Panc1 (cell line): Measurements from ENCODE around the gene ZFHX3. TPM values are rescaled to one million over a fixed set of nuclear protein-coding genes. Genes with fewer than 3 reads are reported as not detected.
"Not testable (repeated sequence)": the region's sequence is repeated elsewhere in the genome, so short reads cannot be mapped to it uniquely, and the experiment has no call there.

Experiments used
- ATAC-seq: fragments of 200-7000 bp; cut with Tn5 transposase; 2 replicates; pipeline ENCODE4 v1.9.1; 2020; ENCODE audit warnings: mild to moderate bottlenecking, moderate library complexity
- BruUV-seq: library from RNA; stranded (reverse); fragments of 400-500 nt; replicated peaks from 2 replicates; lab custom pipeline; 2021; lab: Mats Ljungman, UMichigan
- CTCF ChIA-PET: fragments of 300-600 bp; sonication (Branson Sonifier 250); formaldehyde crosslinking; loops from one replicate; lab custom pipeline; 2022; ENCODE audit warnings: antibody characterized with exemption; lab: Charles Lee
- POLR2A ChIA-PET: fragments of 300-600 bp; sonication (Branson Sonifier 250); formaldehyde crosslinking; loops from one replicate; lab custom pipeline; 2022; ENCODE audit warnings: antibody characterized with exemption; lab: Charles Lee
- DNase-seq: peaks from one replicate; pipeline ENCODE4 v3.0.0-alpha.2; 2010; ENCODE audit warnings: low read depth, low spot score
- H3K27ac ChIP-seq: 2 replicates; pipeline ENCODE4 v1.5.1; 2011; ENCODE audit warnings: mild to moderate bottlenecking, low read length, inconsistent platforms
- H3K27me3 ChIP-seq: fragments of 200-500 bp; sonication (Bioruptor generic); 2 replicates; pipeline ENCODE4 v1.6.0; 2014; ENCODE audit warnings: low read length, inconsistent platforms; ENCODE audit not compliant: control insufficient read depth, insufficient read depth
- H3K36me3 ChIP-seq: fragments of 200-500 bp; sonication (Bioruptor generic); 2 replicates; pipeline ENCODE4 v1.5.1; 2014; ENCODE audit warnings: inconsistent platforms, mild to moderate bottlenecking, low read length, moderate library complexity; ENCODE audit not compliant: control insufficient read depth, insufficient read depth
- H3K4me1 ChIP-seq: 2 replicates; pipeline ENCODE4 v1.5.1; 2011; ENCODE audit warnings: inconsistent platforms, mild to moderate bottlenecking, low read length, moderate library complexity; ENCODE audit not compliant: control insufficient read depth, insufficient read depth
- H3K4me3 ChIP-seq, 2 experiments: 2 replicates each; pipeline ENCODE4 v1.5.1; 2011 to 2012; ENCODE audit warnings: low read depth in 2 of 2, low read length in 2 of 2, mild to moderate bottlenecking in 2 of 2, inconsistent platforms in 1 of 2, moderate library complexity in 1 of 2
- H3K9me3 ChIP-seq: fragments of 200-500 bp; sonication (Bioruptor generic); 2 replicates; pipeline ENCODE4 v1.5.1; 2014; ENCODE audit warnings: low read depth, mild to moderate bottlenecking, inconsistent platforms, low read length, moderate library complexity; ENCODE audit not compliant: control insufficient read depth, insufficient read depth
- CTCF ChIP-seq: fragments of 450-650 bp; IDR thresholded peaks from 2 replicates; pipeline ENCODE4 v1.5.1; 2017; ENCODE audit warnings: mild to moderate bottlenecking
- POLR2AphosphoS5 ChIP-seq: IDR thresholded peaks from 2 replicates; pipeline ENCODE4 v1.6.1; 2012; ENCODE audit warnings: mild to moderate bottlenecking, low read depth, low read length, moderate library complexity
- REST ChIP-seq, 2 experiments: IDR thresholded peaks; 2 replicates each; pipeline ENCODE4 v1.6.1; 2011 to 2012; ENCODE audit warnings: low read depth in 2 of 2, control low read depth in 1 of 2, low read length in 1 of 2, mild to moderate bottlenecking in 1 of 2, moderate library complexity in 1 of 2; ENCODE audit not compliant: insufficient read depth in 1 of 2
- SIN3A ChIP-seq: IDR thresholded peaks from 2 replicates; pipeline ENCODE4 v1.6.1; 2012; ENCODE audit warnings: low read depth, mild to moderate bottlenecking, low read length, moderate library complexity, borderline replicate concordance; ENCODE audit not compliant: insufficient read depth
- TCF7L2 ChIP-seq: IDR thresholded peaks from 2 replicates; pipeline ENCODE4 v1.6.1; 2011; ENCODE audit warnings: mild to moderate bottlenecking, low read depth, low read length, inconsistent platforms
- in situ Hi-C: cut with HindIII; loops from 2 replicates; pipeline ENCODE4 v1.10.0; 2016; ENCODE audit warnings: low sequenced_read_pairs, low pct_unique_long_range_greater_than_20kb
- intact Hi-C: fragments of 100-400 bp; cut with micrococcal nuclease; formaldehyde crosslinking; loops from one replicate; pipeline ENCODE4 v1.10.0; 2022; ENCODE audit not compliant: unreplicated experiment
- total RNA-seq: library from RNA; stranded (reverse); gene quantifications from one replicate; pipeline ENCODE4 v1.2.1, GENCODE V29; 2021; ENCODE audit not compliant: unreplicated experiment

The ZFHX3 gene
- total RNA-seq, 1 experiment from 2014 or later = 7.1 TPM

GRCh38 chr16:72990571-72990970 lies 57.4 kb downstream of the ZFHX3 start:
- H3K4me3 ChIP-seq = peak overlapping the region in 1 of 2 experiments; percentile 37; a peak in 1 of 4 replicates
- BruUV-seq = no TSS peak
- no peaks in the 10 kb centered on the region for H3K9me3 ChIP-seq
- peaks cover 15% of the 10 kb centered on the region for H3K4me1 ChIP-seq
- in situ Hi-C loops (no loop called here), intact Hi-C loops (no loop called here)
- ChIA-PET CTCF (no interaction called here), POLR2A (no interaction called here)
- DNase-seq (no peak), ATAC-seq (no peak)
- no peaks in the 10 kb centered on the region for H3K27me3 ChIP-seq
- TF ChIP-seq REST (IDR thresholded peaks at IDR 0.05; ENCODE audit: insufficient read depth in 1 of 2, low read depth in 2 of 2, low read length in 1 of 2) (no peak), POLR2AphosphoS5 (no peak), TCF7L2 (no peak), CTCF (no peak), SIN3A (no peak)
- H3K27ac ChIP-seq = peak overlapping the region; percentile 63; the same call in 1 of the 2 replicates
- H3K36me3 ChIP-seq = no peaks in the 10 kb centered on the region

GRCh38 chr16:72989579-72990551 lies 58.1 kb downstream of the ZFHX3 start:
- POLR2A ChIA-PET = no interaction called here

GRCh38 chr16:72989203-72989578 lies 58.7 kb downstream of the ZFHX3 start:
- H3K4me1 ChIP-seq = peaks cover 15% of the 10 kb centered on the region
- H3K27me3 ChIP-seq, ATAC-seq, CTCF ChIA-PET, H3K9me3 ChIP-seq, BruUV-seq, DNase-seq, in situ Hi-C loops, H3K36me3 ChIP-seq, intact Hi-C loops, POLR2A ChIA-PET, H3K4me3 ChIP-seq, H3K27ac ChIP-seq: not testable (repeated sequence)

More at GRCh38 chr16:72989579-72990551, 58.1 kb downstream of the ZFHX3 start:
- H3K36me3 ChIP-seq = no peaks in the 10 kb centered on the region
- H3K27ac ChIP-seq = peak overlapping the region; percentile 63
- CTCF ChIA-PET = no interaction called here
- H3K4me1 ChIP-seq = peaks cover 15% of the 10 kb centered on the region
- DNase-seq (no peak), ATAC-seq (peak; percentile 81)
- no peak for TF ChIP-seq SIN3A
- TF ChIP-seq CTCF = no peak
- in situ Hi-C loops = no loop called here
- no peaks in the 10 kb centered on the region for H3K27me3 ChIP-seq
- no peaks in the 10 kb centered on the region for H3K9me3 ChIP-seq
- H3K4me3 ChIP-seq = peak overlapping the region; percentile 8 to 37; a peak in 3 of 4 replicates
- no TSS peak for BruUV-seq
- intact Hi-C loops = no loop called here
